ENCODE data around the gene PRKCE. TPM values are rescaled to one million over a fixed set of nuclear protein-coding genes. Genes with fewer than 3 reads are reported as not detected.

Gene PRKCE
- total RNA-seq, 1 experiment from 2014 or later: 1.3 TPM

- no peaks in the 10 kb centered on the region for H3K36me3 Mint-ChIP-seq (ENCODE audit: insufficient read depth in 1 of 3, low read depth in 3 of 3)
- Histone ChIP-seq H3K23me2 (ENCODE audit: insufficient read length, low read depth, low read length, poor library complexity, severe bottlenecking) (no peaks in the 10 kb centered on the region), H3K4ac (ENCODE audit: low read depth, low read length) (no peak overlapping the region), H3T11ph (ENCODE audit: low read length) (no peak overlapping the region), H4K5ac (ENCODE audit: insufficient read length, low read depth, low read length) (no peak overlapping the region), H3K79me1 (ENCODE audit: insufficient read depth, low read depth, low read length, poor library complexity, severe bottlenecking) (no peaks in the 10 kb centered on the region), H3K9ac (ENCODE audit: extremely low read depth, insufficient read length, low read length) (no peak overlapping the region), H3K56ac (ENCODE audit: insufficient read length, low read depth, low read length) (no peak overlapping the region), H4K20me1 (ENCODE audit: control insufficient read depth, insufficient read depth, insufficient read length) (no peaks in the 10 kb centered on the region), H3K79me2 (ENCODE audit: insufficient read depth, low read length) (no peaks in the 10 kb centered on the region), H2BK15ac (ENCODE audit: low read depth, low read length) (no peak overlapping the region), H3K9me3 (ENCODE audit: control insufficient read depth, low read depth, low read length) (no peaks in the 10 kb centered on the region), H2AFZ (ENCODE audit: low read length) (no peak overlapping the region), H4K91ac (ENCODE audit: insufficient read length, low read depth, low read length) (no peak overlapping the region), H2BK120ac (ENCODE audit: low read depth, low read length, poor library complexity, severe bottlenecking) (no peak overlapping the region), H3K27ac (ENCODE audit: insufficient read length, low read depth, low read length) (no peak overlapping the region), H3K4me1 (ENCODE audit: insufficient read depth, low read length) (no peaks in the 10 kb centered on the region), H3K4me2 (ENCODE audit: insufficient read depth, insufficient read length, low read length) (no peak overlapping the region), H3K23ac (ENCODE audit: insufficient read length, low read depth, low read length) (no peak overlapping the region), H4K8ac (replicated peaks; ENCODE audit: insufficient read length, low read depth, low read length) (no peak overlapping the region), H3K14ac (ENCODE audit: insufficient read depth, low read length) (no peak overlapping the region), H2BK12ac (ENCODE audit: insufficient read length, low read depth, low read length) (no peak overlapping the region), H3K27me3 (ENCODE audit: insufficient read depth, low read length) (no peaks in the 10 kb centered on the region), H2BK5ac (ENCODE audit: insufficient read length, low read length) (no peak overlapping the region), H2BK20ac (ENCODE audit: low read depth, low read length, poor library complexity, severe bottlenecking) (no peak overlapping the region), H3K18ac (ENCODE audit: insufficient read length, low read depth, low read length) (no peak overlapping the region), H2AK5ac (ENCODE audit: insufficient read length, low read length) (no peak overlapping the region)
- no peak for DNase-seq
- H3K9me3 Mint-ChIP-seq: no peaks in the 10 kb centered on the region
- H3K4me3 Mint-ChIP-seq: no peak overlapping the region; a peak in 1 of 5 replicates
- peaks cover 12% of the 10 kb centered on the region for H3K27me3 Mint-ChIP-seq (ENCODE audit: low read depth)
- no peak overlapping the region; a peak in 1 of 7 replicates for H3K27ac Mint-ChIP-seq
- H3K4me1 Mint-ChIP-seq: peaks cover 7 to 10% of the 10 kb centered on the region in 2 experiments
- no CpG with 5 or more reads among the region's 9 CpGs for WGBS (ENCODE audit: extremely low coverage, insufficient read length, low lambda C conversion rate)
- TF ChIP-seq CTCF (conservative IDR thresholded peaks at IDR 0.05): no peak
Observed at GRCh38 chr2:46157072-46157965, 505.8 kb downstream of the PRKCE start.
